Caki2 (cell line): Measurements from ENCODE around the gene APOBEC2. TPM values are rescaled to one million over a fixed set of nuclear protein-coding genes. Genes with fewer than 3 reads are reported as not detected.

Experiments
- DNase-seq: peaks from one replicate; pipeline ENCODE4 v3.0.0-alpha.2; 2015; ENCODE audit warnings: low read depth
- in situ Hi-C: cut with HindIII; loops from 2 replicates; pipeline ENCODE4 v1.10.0; 2016; ENCODE audit warnings: low sequenced_read_pairs, low pct_unique_long_range_greater_than_20kb, mixed read lengths
- total RNA-seq: library from RNA; depleted of rRNA; stranded (reverse); fragments of >200 nt; shearing (Covaris generic); gene quantifications from 2 replicates; pipeline ENCODE4 v1.2.3, GENCODE V29; 2014; ENCODE audit warnings: low replicate concordance; rRNA removed

The APOBEC2 gene
- total RNA-seq, 1 experiment from 2014 or later: not detected

GRCh38 chr6:41111017-41111416 is 58.0 kb downstream of the APOBEC2 start:
- no peak for DNase-seq
- in situ Hi-C loops: no loop called here

Other genes starting within 250 kb of the APOBEC2 start
- 1.1 and 4.4 TPM in 2 replicates for gene UNC5CL, start 14.0 kb upstream of the APOBEC2 start, total RNA-seq
- gene TSPO2, start 10.7 kb upstream of the APOBEC2 start, total RNA-seq: not detected in 2 replicates
- gene OARD1, start 19.2 kb downstream of the APOBEC2 start, total RNA-seq: 12.4 and 34.2 TPM in 2 replicates
- 25.7 and 29.6 TPM in 2 replicates for gene NFYA, start 19.8 kb downstream of the APOBEC2 start, total RNA-seq
- gene TREML1, start 101.1 kb downstream of the APOBEC2 start, total RNA-seq: not detected in 2 replicates
- not detected in 2 replicates for gene TREM2, start 109.9 kb downstream of the APOBEC2 start, total RNA-seq
- not detected in 2 replicates for gene TREML2, start 147.9 kb downstream of the APOBEC2 start, total RNA-seq
- not detected in 2 replicates for gene TREML4, start 175.1 kb downstream of the APOBEC2 start, total RNA-seq
- not detected in 2 replicates for gene TREM1, start 233.5 kb downstream of the APOBEC2 start, total RNA-seq